GM18951 (cell line): Measurements from ENCODE around the gene STRIT1.

Source experiments
- POLR2A ChIP-seq: IDR thresholded peaks from 4 replicates; pipeline ENCODE4 v1.6.1; 2011; ENCODE audit warnings: mild to moderate bottlenecking; ENCODE audit not compliant: insufficient read length, insufficient read depth; ENCODE audit errors: extremely low read depth
- in situ Hi-C: fragments of 300-500 bp; cut with MboI; formaldehyde crosslinking; loops from one replicate; pipeline ENCODE4 v1.12.0; 2022; ENCODE audit warnings: low sequenced_read_pairs, mixed read lengths, inconsistent platforms; ENCODE audit not compliant: unreplicated experiment

The STRIT1 gene

DNA sequence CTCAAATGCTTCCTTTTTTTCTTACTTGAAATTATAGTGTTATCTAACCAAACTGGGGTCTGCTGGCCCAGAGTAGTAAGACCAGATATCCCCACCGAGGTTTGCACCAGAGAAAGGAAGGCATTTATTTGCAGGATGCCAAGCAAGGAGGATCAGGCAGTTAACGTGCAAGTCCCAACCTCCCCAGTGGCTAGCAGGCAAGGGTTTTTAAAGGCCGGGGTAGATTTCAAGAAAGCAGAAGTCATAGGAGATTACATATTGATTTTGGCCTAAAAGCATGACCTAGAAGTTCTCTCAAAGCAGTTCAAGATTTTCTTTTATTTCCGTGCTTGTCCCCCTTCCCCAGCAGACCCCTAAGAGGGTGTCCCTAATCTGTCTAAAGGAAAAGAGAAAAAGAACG, 32.8 kb upstream of the STRIT1 start:
- in situ Hi-C loops, result no loop called here
- TF ChIP-seq POLR2A, result no peak

DNA sequence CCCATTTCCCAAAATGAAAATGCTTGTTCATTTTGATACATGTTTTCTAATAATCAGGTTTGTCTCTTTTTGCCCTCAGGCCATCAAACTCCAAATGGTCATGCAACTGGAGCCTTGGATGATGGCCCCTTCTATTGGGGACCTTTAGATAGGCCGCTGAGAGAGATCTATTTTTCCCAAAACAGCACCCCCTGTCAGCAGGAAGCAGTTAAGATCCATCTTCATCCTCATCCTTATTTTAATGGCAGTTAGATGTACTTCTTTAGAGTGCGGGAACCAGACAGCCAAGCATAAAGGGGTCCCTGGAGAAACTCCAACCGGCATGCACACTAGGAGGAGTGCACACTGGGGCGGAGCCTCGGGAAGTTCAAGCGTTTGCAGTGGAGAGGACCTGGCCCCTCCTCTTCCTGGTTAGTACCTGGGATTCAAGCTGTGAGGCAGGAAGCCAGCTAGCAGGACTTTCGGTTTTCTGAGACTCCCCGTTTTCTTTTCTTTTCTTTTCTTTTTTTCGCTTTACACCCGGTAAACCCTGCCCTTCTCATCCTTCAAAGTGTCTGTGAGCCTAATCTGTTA, 31.9 kb upstream of the STRIT1 start:
- in situ Hi-C loops, result no loop called here

DNA sequence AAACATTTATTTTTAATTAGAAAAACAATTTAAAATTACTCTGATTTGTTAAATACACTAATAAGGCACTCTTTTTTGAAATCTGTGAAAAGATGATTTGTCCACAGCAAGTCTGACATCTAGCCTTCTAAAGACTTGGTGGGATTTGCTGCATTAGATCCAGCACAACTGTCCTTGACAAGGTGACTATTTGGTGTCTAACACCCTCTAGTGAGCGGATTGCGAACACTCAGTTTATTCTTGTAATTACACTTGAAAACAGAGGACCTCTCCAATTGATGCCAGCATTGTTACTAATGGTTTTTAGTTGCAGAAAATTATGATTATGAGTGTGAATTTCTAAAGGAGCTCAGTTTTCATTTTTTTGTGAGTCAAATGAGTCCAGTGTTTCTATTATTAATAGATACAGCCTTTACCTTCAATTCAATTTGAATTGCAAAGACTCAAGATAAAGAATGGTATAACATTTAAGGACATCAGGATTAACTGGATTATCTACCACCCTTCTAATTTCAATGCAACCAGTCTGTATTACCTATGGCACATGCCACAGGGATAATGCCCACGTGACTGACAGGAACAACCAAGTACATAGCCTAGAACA, 29.7 kb upstream of the STRIT1 start:
- in situ Hi-C loops, result loop anchor here (25.0 kb wide), 1 partner anchor 986 kb away; no protein-coding TSS in a partner anchor
- no peak for TF ChIP-seq POLR2A

More for the DNA sequence above, 31.9 kb upstream of the STRIT1 start:
- no peak for TF ChIP-seq POLR2A

DNA sequence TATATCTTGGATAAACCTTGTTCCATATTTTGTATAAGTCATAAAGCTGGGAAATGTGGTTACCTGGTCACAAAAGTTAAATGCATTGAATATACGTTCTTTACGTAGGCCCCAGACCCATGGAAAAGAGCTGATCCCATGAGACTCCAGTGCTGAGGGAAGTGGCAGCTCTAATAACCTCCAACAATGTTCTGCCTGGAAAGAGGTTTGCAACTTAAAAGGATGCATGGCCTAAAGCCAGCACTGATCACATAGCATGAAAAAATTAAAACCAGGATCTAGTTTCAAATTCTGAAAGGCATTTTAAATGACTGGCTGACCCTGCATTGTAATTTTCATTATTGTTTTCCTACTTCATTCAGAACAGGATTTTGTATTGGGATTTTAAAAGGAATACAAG, 27.9 kb upstream of the STRIT1 start:
- TF ChIP-seq POLR2A, result no peak
- in situ Hi-C loops, result loop anchor here (25.0 kb wide), 1 partner anchor 984 kb away; no protein-coding TSS in a partner anchor

DNA sequence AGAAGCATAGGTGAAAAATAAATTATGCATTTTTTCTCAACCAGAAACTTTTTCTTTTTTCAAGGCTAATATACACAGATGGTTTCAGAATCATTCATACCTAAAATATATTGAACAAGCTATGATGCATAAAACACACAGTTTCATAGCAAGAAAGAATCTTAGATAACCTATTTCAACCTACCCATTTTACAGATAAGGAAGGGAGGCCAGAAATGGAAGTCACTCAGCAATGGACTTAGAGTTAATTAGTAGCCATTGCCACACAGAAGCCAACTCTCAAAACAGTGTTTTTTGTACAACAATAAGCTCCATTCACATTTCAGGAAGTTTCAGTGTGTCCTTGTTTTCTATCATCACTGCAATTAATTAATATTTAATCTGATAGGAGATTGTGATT, 27.5 kb upstream of the STRIT1 start:
- TF ChIP-seq POLR2A, result no peak
- in situ Hi-C loops, result loop anchor here (25.0 kb wide), 1 partner anchor 984 kb away; no protein-coding TSS in a partner anchor

DNA sequence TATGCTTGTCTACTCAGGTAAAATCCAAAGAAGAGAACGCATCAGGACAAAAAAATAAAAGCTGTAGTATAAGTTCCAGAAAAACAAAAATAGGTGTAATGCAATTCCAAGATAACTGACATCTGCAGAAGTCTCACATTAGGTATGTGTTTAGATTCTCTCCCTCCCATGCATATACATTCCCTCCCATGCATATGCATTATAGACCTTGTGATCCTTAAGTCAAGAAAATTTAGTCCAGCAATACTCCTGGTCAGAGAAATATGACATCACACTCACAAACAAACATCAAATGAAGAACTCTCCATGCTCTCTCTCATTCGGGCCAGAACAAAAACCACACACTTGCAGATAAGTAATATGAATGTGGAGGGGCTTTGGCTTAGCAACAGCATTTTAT, 25.3 kb upstream of the STRIT1 start:
- in situ Hi-C loops, result loop anchor here (25.0 kb wide), 1 partner anchor 981 kb away; no protein-coding TSS in a partner anchor
- no peak for TF ChIP-seq POLR2A

DNA sequence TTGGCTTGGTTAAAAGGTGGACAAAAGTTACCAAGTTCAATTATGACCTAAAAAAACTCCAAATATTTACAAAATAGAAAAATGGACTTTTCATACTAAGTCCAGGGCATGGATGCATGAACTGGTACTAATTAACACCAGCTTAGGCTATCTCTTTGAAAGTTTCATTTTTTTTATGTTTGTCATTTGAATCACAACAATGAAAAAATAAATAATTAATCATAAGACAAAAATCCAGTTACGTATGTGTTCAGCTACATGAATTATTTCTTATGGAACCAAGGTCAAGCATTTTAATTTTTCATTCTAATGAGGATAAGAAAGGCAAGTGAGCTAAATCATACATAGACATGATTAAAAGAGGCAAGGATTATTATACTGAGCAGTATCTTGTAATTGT, 23.7 kb upstream of the STRIT1 start:
- TF ChIP-seq POLR2A, result no peak
- in situ Hi-C loops, result loop anchor here (25.0 kb wide), 1 partner anchor 980 kb away; no protein-coding TSS in a partner anchor

DNA sequence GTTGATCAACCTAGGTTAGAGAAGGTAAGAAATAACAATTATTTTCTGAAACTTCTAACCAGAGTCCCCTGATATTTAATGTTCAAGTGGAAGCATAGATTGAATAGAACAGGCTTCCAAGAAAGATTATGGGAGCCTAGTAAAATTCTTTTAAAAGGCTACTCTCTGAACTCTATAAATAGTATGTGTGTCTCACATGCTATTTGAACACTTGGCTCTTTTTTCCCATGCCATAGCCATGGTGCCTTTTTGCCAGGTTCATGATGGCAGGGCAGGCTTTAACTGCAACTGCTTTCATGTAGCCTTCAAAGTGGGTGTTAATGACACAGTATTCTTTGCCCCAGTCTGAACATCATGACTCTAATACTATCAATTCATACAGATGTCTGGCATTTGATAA, 22.9 kb upstream of the STRIT1 start:
- in situ Hi-C loops, result loop anchor here (25.0 kb wide), 1 partner anchor 979 kb away; no protein-coding TSS in a partner anchor

DNA sequence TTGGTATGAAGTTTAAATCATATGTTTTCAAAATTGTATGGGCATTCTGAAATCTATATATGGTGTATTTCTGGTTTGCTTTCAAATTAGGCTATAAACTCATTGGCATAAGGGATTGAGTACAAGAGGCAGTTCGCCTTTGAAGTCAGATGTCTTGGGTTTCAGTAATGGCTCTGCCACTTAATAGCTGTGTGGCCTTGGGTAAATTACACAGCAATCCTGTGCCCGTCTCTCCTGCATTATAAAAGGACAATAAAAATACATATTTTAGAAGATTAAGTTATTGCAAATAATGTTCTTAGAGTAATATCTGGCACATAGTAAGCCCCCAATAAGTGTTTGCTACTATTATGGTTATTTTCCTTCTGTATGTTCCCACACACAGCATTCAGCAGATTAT, 20.4 kb upstream of the STRIT1 start:
- TF ChIP-seq POLR2A, result no peak
- in situ Hi-C loops, result loop anchor here (25.0 kb wide), 1 partner anchor 977 kb away; no protein-coding TSS in a partner anchor

More for the DNA sequence above, 22.9 kb upstream of the STRIT1 start:
- TF ChIP-seq POLR2A, result no peak

DNA sequence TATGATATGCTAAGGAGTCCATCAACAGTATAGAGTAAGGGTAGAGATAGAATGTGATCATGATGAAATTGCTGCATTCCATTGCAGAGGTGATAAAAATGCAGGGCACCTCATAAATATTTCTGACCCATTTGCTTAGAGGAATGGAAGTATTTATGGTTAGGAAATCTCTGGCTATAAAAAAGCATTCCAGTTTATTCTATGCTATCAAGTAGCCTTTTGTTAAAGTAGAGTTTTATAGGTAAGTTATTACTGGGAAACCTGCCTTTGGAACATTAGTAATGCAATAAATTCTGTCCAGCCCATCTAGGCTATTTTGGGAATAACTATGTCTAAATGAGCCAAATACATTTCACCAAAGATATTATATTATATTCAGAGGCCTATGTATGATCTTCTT, 19.8 kb upstream of the STRIT1 start:
- in situ Hi-C loops, result loop anchor here (25.0 kb wide), 1 partner anchor 976 kb away; no protein-coding TSS in a partner anchor
- TF ChIP-seq POLR2A, result no peak

DNA sequence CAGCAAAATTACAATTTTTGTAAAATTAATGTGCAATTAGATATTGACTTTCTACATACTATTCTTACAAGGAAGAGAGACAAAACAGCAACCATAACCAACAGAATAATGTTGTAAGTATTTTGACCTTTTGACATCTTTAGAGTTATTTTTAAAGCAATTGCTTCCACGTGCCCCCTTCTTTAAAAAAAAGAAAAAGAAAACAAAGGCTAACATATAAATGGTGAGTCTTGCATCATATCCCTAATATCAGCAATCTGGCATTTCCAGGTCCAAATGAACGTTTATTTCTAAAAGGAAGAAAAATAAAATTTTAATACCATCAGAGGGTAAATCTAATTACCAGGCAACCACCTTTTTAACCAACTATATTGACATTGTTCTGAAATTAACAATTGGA, 19.3 kb upstream of the STRIT1 start:
- TF ChIP-seq POLR2A, result no peak
- in situ Hi-C loops, result loop anchor here (25.0 kb wide), 1 partner anchor 975 kb away; no protein-coding TSS in a partner anchor

DNA sequence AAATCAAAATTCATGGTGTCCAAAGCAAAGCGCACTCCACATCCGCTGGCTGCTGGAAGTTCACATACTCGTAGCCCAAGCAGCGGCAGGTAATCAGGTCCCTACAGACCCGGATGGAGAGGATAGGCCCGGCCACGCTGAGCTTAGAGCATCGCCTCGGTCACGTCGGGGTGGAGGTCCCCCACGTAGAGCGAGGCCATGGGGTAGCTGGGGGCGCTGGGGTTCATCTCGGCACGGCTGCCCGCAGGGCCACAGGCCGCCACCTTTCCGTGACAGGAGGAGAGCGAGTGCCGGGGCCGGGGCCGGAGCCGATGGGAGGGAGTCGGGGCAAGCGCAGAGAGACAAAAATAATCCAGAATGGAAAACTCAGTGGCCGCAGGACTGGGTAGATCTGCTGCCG, 16.1 kb upstream of the STRIT1 start:
- in situ Hi-C loops, result loop anchor here (25.0 kb wide), 1 partner anchor 972 kb away; no protein-coding TSS in a partner anchor
- TF ChIP-seq POLR2A, result no peak

DNA sequence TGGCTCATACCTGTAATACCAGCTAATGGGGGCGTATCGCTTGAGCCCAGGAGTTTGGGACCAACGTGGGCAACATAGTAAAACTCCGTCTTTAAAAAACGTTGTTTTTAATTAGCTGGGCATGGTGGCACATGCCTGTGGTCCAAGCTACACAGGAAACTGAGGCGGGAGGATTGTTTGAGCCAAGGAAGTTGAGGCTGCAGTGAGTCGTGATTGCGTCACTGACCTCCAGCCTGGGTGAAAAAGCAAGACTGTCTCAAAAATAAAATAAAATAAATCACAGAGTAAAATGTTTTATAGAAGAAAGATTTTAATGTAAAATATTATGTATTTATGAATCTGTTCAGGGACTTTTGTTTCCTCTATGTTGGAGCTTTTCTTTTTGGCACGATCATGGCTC, 15.3 kb upstream of the STRIT1 start:
- in situ Hi-C loops, result loop anchor here (25.0 kb wide), 1 partner anchor 972 kb away; no protein-coding TSS in a partner anchor
- TF ChIP-seq POLR2A, result no peak

DNA sequence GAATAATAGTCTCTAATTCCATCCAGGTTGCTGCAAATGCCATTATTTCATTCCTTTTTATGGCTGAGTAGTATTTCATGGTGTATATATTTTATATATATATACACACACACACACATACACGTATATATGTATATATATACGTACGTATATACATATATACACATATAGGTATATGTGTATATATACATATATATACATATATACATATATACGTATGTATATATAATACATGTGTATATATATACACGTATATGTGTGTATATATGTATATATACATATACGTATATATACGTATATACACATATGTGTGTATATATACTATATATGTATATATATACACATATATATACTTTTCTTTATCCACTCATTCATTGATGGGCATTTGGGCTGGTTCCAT, 13.7 kb upstream of the STRIT1 start:
- in situ Hi-C loops, result loop anchor here (25.0 kb wide), 1 partner anchor 970 kb away; no protein-coding TSS in a partner anchor
- no peak for TF ChIP-seq POLR2A
